ENCODE data around the gene SPATA16.
"Not testable (repeated sequence)": the region's sequence is repeated elsewhere in the genome, so short reads cannot be mapped to it uniquely, and the experiment has no call there.

SPATA16 gene

DNA sequence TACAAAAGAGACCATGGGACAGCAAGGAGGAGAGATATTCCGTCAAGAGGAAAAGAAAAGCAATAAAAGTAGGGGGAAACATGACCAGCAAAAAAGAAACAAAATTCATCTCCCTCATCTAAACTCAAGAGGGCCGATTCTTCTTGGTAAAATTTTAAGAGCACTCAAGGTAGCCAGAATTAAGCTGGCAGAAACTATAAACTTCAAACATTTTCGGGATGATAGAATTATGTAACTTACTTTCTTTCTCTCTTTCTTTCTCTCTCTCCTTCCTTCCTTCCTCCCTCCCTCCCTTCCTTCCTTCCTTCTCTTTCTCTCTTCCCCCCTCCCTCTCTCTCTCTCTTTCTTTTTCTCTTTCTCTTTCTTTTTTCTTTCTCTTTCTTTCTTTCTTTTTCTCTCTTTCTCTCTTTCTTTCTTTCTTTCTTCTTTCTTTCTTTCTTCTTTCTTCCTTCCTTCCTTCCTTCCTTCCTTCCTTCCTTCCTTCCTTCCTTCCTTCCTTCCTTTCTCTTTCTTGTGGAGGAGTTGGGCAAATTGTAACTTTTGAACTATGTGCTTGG is 180.3 kb downstream of the SPATA16 start:
- DNase-seq (ENCODE audit: low read depth in 1 of 2, low spot score in 1 of 2) = not testable (repeated sequence)

DNA sequence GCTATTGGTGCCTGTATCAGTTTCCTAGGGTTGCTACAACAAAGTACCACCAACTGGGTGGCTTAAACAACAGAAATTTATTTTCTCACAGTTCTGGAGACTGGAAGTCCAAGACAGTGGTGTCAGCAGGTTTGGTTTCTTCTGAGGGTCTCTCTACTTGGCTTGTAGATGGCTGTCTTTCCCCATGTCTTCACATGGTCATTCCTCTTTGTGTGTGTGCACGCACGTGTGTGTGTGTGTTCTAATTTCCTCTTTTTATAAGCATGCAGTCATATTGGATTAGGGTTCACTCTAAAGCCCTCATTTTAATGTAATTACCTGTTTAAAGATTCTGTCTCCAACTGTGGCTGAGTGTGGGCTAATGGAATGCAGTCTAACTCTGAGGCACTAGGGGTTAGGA is 182.5 kb downstream of the SPATA16 start:
- no peak for DNase-seq (ENCODE audit: low read depth in 1 of 2, low spot score in 1 of 2)

DNA sequence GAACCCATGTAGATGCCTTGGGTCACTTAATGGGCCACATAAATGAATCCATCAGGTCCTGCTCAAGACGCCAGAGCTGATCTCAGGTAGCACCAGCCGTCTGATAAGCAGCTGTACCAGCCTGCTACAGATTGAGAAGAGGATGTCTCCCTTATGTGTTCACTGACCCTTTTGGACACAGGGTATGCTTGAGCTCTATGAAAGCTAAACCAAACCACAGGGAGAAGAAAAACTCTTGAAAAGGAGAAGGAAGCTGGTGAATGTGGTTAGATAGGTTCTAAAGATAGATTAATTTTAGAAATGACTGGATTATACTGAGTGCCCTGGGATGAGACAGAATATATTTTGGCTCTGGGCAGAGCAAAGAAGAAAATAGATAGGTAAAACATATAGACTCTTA is 187.5 kb downstream of the SPATA16 start:
- DNase-seq (ENCODE audit: low read depth in 1 of 2, low spot score in 1 of 2) = no peak

DNA sequence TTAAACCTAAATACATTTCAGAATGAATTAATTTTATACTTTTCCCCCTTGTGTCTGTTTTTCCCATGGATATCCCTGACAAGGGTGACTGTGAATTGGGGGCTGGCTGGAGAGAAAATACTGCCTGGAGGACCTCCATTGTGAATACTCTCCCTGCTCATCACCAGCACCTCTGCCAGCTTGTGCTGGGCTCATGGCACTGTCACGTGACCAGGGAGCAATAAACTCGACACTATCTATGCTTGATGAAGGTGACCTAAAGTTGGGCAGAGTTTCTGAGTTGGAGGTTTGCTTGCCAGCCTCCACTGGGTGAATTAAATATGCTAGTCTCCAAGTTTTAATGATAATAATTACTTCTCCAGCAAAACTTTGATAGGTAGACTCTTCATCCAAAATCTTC is 189.5 kb downstream of the SPATA16 start:
- no peak for DNase-seq (ENCODE audit: low read depth in 1 of 2, low spot score in 1 of 2)

DNA sequence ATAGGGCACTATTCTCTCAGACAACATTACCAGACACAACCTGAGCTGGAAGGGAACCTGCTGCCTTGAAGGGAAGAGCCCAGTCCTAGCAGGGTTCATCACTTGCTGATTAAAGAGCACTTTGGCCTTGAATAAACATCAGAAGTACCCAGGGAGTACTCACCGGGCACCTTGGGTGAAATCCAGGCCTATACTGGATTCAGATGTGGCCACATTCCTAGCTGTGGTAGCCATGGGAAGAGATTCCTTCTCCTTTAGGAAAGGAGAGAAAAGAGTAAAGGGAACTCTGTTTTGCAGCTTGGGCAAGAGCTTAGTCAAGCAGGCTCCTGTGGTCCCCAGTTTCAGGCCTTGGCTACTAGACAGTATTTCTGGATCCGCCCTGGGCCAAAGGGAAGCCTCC is 195.0 kb downstream of the SPATA16 start:
- DNase-seq (ENCODE audit: low read depth in 1 of 2, low spot score in 1 of 2) = no peak

DNA sequence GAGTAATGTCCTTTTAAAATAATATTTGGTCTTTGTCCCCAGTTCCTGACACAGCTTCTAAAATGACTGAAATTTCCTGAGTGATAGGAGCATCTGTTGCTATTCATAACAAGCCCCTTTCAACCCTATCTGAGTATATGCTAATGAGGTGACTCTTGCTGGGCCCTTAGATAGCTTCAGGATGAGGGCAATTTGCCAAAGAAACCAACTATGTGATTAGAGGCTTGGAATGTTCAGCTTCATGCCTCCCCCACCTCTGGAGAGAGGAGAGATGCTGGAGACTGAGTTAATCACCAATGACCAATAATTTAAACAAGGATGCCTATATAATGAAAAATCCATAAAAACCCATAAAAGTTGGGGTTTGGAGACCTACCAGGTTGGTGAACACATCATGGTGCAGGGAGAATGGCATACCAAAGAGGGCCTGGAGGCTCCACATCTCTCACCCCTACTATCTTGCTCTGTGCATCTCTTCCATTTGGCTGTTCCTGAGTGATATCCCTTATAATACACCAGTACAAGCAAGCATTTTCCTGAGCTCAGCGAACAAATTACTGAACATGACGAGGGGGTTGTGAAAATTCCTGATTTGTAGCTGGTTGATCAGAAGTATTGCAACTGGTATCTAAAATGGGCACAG is 201.3 kb downstream of the SPATA16 start:
- no peak for DNase-seq (ENCODE audit: low read depth in 1 of 2, low spot score in 1 of 2)

DNA sequence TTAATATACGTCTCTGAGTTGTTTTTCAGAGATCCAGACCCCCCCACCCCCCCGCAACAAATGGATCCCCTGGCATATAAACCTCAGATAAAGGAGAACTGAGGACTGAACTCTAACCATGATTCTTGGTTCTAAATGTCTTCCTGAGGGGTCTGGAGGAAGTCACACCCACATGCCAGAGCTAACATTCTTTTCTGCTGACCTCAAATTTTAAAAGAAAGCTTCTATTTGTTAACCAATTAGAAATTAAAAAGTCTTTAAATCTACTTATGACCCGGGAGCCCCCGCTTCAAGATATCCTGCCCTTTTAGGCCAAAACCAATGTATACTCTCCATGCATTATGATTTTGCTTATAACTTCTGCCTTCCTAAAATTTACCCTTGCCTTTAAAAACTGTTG is 202.2 kb downstream of the SPATA16 start:
- DNase-seq (ENCODE audit: low read depth in 1 of 2, low spot score in 1 of 2) = no peak

DNA sequence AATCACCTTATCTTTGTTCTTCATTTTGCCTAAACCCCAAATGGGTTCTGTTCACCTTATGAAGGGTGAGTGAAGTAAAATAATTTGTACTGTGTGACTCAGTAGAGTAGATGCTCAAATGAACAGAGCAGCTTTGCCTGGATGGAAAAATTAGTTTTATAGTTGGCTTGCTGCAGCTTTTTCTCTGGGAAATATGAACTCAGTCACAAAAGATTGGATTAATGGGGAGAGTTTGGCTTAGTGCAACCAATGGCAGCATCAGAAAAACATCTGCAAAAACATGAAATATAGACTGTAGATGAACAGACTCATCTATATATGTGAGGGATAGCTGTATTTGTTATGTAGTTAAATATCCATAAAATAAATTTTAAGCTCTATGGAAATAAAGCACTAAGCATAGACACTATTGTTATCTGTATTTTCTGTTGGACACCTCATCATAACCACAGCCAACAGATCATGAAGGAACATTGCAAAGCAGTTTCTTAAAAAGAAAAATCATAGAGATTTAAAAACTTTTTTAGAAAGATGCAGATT is 209.2 kb downstream of the SPATA16 start:
- no peak for DNase-seq (ENCODE audit: low read depth in 1 of 2, low spot score in 1 of 2)

DNA sequence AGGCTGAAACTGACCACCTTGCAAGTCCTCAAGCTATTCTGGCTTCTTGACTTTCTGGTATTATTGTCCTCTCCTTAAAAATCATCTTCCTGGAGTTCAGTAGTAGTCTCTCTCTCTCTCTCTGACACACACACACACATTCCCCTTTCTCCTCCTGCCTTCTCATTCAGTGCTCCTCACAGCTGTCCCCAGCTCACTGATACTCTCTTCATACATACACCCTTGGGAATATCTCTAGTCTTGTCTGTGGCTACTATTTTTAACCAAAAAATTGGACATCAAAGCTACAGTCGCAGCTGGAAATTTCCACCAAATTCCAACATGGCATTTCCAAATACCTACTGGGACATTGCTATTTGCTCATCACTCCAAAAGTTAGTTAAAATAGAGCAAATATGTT is 211.6 kb downstream of the SPATA16 start:
- DNase-seq (ENCODE audit: low read depth in 1 of 2, low spot score in 1 of 2) = no peak

DNA sequence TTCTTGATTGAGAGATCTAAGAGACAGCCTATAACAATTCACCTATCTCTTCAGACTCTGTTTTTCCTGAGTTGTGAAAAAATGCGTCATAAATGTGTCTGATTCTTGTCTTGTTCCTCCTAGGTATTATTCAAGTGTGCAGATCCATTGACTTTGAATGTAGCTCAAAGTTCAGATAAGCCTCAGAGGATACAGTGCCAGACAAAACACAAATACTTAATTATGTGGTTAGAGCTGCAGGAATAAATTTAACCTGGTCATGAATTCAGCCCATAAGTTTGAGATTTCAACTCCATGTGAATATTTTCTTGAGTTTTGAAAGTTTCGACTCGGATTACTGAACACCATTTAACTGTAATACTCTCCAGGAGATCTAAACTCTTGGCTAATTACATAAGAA is 216.5 kb downstream of the SPATA16 start:
- DNase-seq (ENCODE audit: low read depth in 1 of 2, low spot score in 1 of 2) = no peak

DNA sequence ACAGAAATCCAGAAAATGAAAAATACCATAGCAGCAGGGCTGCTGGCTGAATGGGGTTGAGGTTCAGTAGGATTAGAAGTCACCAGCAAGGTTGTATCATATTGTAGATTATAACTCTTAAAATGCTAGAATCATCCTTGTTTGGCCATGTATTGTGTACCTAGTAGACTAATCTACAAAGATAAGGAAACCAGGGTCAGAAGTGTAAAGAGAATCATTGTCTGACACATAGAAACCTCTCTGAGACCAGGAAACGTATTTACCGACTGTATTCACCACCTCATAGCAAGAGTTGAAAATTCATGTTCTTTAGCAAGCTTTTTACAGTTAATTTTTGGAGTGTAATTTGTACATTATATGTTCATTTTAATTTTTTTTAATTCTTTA is 221.7 kb downstream of the SPATA16 start:
- DNase-seq (ENCODE audit: low read depth in 1 of 2, low spot score in 1 of 2) = no peak

DNA sequence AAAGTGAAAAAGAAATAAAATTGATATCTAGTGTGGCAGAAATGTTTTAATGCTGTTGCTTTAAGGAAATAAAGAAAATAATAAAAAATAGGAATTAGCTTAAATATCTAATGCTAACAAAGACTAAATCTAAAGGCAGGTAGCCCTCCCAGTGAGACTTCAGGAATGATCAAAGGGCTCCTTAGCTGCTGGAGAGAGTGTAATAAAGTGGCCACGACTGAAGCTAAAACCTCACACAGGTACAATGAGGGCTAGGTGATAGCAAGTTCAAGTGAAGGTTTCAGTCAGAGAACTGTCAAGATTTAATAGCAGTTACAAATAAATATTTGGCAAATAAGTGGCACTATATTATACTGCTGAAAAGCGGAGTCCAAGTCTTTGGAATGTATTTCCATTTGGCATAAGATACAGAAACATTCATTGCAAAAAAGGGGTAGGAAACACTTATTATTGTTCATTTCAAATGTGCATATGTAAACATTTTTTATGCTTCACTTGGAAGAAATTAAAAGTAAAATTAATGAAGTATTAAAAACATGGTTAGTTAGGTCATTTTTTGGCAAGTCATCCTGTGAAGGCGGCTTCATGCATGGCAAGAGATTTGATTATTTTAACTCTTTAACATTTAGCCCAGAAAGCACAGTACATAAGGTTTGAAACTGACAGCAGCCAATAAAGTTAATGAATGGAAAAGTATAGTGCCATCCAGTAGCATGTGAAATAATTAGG is 222.3 kb downstream of the SPATA16 start:
- DNase-seq (ENCODE audit: low read depth in 1 of 2, low spot score in 1 of 2) = no peak

DNA sequence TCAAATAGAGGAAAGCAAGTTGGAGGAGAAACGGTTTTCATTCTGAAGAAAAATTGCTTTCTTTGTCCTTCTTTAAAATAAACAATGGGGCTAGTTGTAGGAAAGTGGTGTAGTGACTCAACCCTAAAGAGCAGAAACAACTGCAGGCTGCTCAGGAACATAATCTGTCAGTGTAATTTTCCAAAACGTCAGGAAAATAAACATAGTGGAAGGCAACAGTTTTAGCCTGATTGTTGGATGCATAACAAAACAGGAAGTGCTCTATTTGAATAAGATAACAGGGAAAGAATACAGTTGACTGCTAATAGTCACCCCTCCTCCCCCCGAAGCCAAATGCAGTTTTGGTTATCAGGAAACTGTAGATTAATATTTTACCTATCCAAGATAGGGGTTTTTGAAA is 222.9 kb downstream of the SPATA16 start:
- no peak for DNase-seq (ENCODE audit: low read depth in 1 of 2, low spot score in 1 of 2)

DNA sequence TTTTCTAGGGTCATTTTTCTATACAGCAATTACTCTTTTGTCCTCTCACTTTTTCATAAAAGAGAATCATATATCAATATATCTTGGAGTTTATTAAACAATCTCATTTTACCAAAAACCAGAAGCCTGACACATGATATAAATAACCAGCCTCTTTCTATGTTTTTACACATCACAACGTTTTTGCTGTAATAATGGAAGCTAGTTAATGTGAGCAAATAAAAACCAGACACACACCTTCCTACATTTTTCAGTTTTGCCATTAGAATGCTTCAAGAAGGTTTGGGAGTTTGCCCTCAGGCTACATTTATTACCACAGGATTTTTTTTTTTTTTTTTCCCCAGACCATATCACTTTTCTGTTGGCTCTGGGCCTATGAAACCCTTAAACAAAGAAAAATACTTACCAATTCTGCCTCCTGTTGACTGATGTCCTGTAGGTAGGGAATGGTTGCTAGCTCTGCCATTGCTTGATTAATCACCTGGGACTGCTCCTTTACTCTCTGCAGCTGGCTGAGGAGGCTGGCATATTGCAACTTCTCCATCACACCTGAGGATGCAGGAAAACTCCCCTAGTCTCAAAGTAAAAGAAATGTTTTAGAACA is 225.0 kb downstream of the SPATA16 start:
- DNase-seq (ENCODE audit: low read depth in 1 of 2, low spot score in 1 of 2) = no peak

DNA sequence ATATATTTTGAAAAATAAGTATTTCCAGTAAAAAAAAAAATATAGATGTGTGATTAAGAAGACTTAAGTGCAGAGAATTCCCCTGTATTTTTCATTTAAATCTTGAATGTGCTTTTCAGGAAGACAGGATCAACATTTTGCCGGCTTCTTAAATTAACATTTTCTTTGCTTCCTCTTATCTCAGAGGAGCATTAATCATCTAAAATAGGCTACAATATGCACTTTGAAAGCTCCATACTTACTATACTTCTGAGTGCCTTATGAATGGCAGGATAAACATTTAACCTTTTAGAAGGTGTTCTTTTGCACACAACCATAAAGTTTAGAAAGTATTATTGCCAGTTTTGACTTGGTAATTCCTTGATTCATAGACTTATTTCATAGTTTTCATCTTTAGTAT is 226.2 kb downstream of the SPATA16 start:
- DNase-seq (ENCODE audit: low read depth in 1 of 2, low spot score in 1 of 2) = no peak

DNA sequence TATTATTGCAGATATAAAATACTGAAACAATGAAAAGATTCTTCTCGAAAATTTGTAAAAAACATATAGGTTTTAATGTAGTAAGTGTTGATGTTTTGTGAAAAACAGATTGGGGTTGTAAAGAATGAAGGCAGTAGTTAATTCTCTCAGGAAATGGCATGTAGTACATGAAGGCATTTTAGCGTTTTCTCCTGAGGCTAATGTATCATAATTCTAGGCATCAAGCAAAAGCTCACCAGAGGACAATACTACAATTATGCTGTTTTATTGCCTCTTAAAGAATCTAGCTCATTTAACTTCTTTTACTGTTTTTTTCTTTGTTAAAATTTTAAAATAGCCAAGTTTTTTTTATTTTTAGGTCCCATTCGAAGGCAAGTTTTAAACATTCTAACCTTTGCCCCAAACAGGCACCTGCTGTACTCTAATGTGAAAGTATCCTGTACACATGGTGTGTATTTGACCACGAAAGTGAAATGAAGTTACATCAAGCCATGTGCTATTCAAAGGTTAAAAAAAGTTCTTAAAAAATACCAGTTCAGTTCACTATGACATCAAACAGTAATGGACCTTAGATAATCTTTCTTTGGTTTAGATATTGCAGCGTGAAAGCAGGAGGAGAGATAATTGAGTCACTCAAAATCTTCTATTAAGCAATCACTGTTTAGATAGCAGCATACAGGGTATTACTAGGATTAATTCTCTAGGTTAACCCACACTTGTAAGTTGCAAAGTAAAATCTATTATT is 227.0 kb downstream of the SPATA16 start:
- no peak for DNase-seq (ENCODE audit: low read depth in 1 of 2, low spot score in 1 of 2)

DNA sequence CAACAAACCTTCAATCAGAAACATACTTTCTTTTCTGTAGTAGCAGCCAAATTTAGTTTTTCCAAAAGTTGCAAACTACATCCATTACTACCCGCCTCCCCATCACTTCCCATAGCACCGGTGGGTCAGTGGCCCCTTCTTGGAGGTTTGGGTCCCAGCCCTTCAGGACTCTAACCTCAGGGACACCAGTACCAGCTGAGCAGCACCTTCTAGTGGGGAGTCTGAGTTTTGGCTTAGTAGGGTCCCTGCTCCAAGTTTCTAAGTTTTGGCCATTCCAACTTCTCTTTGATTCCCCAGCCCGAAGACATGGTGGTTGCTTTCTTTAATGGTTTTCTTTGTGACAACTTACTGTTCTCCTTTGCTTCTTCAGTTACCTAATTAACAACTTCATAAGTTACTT is 229.9 kb downstream of the SPATA16 start:
- DNase-seq (ENCODE audit: low read depth in 1 of 2, low spot score in 1 of 2) = no peak

DNA sequence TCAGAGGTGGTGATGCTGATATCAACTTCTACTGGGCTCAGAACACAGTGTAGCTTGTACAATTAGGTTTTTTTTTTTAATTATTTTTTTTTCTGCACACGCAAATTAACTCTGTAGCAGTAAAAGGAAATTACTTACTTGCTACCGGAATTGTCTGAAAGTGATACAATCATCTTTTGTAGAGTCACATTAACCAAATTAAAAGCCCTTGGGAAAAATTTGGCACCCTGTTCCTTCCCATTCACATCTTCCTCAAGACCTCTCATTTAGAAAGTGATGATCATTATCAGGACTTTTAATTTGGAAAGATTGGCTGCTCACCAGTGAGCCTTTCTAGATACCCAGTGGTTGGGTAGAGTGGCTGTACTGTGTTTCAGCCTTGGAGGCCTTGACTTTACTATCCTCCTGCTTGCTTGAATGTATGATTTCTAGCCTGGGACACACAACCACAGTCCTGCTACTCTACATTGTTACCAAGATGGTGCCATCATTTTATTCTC is 232.2 kb downstream of the SPATA16 start:
- DNase-seq (ENCODE audit: low read depth in 1 of 2, low spot score in 1 of 2) = no peak

DNA sequence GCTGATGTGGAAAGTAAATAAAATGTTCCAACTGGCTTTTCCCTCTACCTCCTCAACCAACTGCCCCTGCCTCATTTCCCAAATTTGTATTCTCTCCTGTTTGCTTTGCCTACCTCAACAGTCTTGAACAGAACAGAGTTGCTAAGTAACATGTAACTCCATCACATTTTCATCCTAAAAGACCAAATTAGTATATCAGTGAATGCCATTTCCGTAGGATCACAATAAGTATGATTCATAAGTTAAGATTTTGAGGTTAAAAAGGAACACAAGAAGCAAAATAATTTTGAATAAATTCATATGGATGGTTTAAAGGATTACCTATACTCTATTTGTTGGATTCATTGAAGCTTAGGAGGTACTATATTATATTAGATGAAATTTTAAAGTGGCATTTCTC is 235.6 kb downstream of the SPATA16 start:
- no peak for DNase-seq (ENCODE audit: low read depth in 1 of 2, low spot score in 1 of 2)

DNA sequence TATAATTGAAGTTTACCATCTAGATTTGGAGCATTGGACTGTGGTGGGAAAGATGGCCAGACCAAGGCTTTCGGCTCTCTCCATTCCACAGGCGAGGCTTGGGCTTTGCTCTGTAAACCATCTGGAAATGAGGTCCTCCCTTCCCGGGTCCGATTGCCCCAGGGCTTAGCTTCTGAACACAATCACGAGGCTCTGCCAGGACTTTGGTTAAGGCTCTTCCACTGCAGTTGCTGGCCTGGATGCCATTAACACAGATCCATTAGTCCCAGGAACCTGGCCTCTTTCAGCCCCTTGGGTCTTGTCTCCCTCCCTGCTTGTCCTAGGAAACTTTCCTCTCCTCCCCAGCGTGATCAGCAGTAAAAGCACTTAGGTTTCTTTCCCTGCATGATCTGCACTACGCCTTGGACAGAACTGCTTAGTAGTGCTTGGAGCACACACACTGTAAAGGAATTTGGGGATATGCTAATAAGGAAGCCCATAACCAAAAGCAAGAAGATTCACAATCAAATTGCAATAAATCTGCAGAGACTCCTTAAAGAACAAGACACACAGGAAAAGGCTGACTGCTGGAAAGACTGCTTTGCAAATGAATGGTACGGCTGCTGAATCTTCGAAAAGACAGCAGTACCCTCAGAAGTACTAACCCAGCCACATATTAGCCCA is 236.2 kb downstream of the SPATA16 start:
- no peak for DNase-seq (ENCODE audit: low read depth in 1 of 2, low spot score in 1 of 2)

Measured in activated CD4-positive, alpha-beta T cell treated with anti-CD3 and anti-CD28 coated beads, Interleukin-2, amount 50 U/mL, for 24 hours (primary cell).